H1 (cell line): ENCODE measurements around the gene MAPK14. TPM values are rescaled to one million over a fixed set of nuclear protein-coding genes. Genes with fewer than 3 reads are reported as not detected.

Experiments
- ASH2L ChIP-seq: fragments of 200-600, 300-600 bp; sonication (generic); IDR thresholded peaks from one replicate; pipeline ENCODE4 v1.7.1; 2017; ENCODE audit warnings: low read length
- BCL11A ChIP-seq, 2 experiments: IDR thresholded peaks; one replicate each; pipeline ENCODE4 v1.6.1; 2011; ENCODE audit warnings: low read depth in 2 of 2, low read length in 2 of 2, mild to moderate bottlenecking in 2 of 2
- CBX5 ChIP-seq: fragments of 300-800, 300-1000 bp; sonication (generic); IDR thresholded peaks from 2 replicates; pipeline ENCODE4 v1.7.1; 2016; ENCODE audit warnings: antibody characterized with exemption, low read length, low read depth
- GTF2F1 ChIP-seq: IDR thresholded peaks from 2 replicates; pipeline ENCODE4 v1.6.1; 2012; ENCODE audit warnings: low read depth, low read length, improper control_type of control experiment, borderline replicate concordance
- HDAC2 ChIP-seq, 2 experiments: fragments of 300-600 bp in 1 of 2; sonication (generic) in 1 of 2; IDR thresholded peaks; 2 replicates each; pipeline ENCODE4 v1.6.1; 2011 to 2012; ENCODE audit warnings: low read depth in 2 of 2, low read length in 2 of 2, mild to moderate bottlenecking in 2 of 2, moderate library complexity in 2 of 2, borderline replicate concordance in 1 of 2, inconsistent platforms in 1 of 2
- SP2 ChIP-seq: IDR thresholded peaks from 2 replicates; pipeline ENCODE4 v1.6.1; 2012; ENCODE audit warnings: mild to moderate bottlenecking, low read length, inconsistent platforms
- SUZ12 ChIP-seq: fragments of 200-600 bp; sonication (generic); IDR thresholded peaks from 2 replicates; pipeline ENCODE4 v1.6.1; 2012; ENCODE audit warnings: mild to moderate bottlenecking, inconsistent platforms, low read length, moderate library complexity, mixed read lengths
- TCF12 ChIP-seq: IDR thresholded peaks from 2 replicates; pipeline ENCODE4 v1.6.1; 2011; ENCODE audit warnings: low read depth, mild to moderate bottlenecking, low read length
- polyA plus RNA-seq, 7 experiments: library from polyadenylated mRNA; depleted of rRNA in 3 of 7; stranded (reverse) in 5 of 7; unstranded in 2 of 7; fragments of >200 nt in 5 of 7; fragments of 200-250 nt in 2 of 7; gene quantifications; 1 replicate in 5 of 7; 2 replicates in 1 of 7; 4 replicates in 1 of 7; pipeline versions ENCODE4 v1.2.1 to v1.2.3, GENCODE V29; 2011 to 2013; ENCODE audit warnings: missing spikeins in 2 of 7, mixed read lengths in 2 of 7
- total RNA-seq: library from RNA; stranded (reverse); fragmentation: NEBNext Ultra II Directional; extraction: Animal tissue kit (Norgen Biotek cat#: 25700); gene quantifications from 2 replicates; pipeline ENCODE4 v1.2.1, GENCODE V29; 2021
- TF ChIP-seq, protein P1 (sequence below): fragments of 300-600 bp; sonication (generic); IDR thresholded peaks from 2 replicates; pipeline ENCODE4 v1.7.1; 2012; ENCODE audit warnings: low read length, moderate library complexity, mild to moderate bottlenecking, inconsistent platforms; ENCODE audit not compliant: insufficient replicate concordance

MAPK14 gene
- total and polyA plus RNA-seq, 2 of the 8 experiments (the other 6 are each of a cell fraction or from before 2014, with no cell fraction given) = 18.1 to 39.3 TPM

DNA sequence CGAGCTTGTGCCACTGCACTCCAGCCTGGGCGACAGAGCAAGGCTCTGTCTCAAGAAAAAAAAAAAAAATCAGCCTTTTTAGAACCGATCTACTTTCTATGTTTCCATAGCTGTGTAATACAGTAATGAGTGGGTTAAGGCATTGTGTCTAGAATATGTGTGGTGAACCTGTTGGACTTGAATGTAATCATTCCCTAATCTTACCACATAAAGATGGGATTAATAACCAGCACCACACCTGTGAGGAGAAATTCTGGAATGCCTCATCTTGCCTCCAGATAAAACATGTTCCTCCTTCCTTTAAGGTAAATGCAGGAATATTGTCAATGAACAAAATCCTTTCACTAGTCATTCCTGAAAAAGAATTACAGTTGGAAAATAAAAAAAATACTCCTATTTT is 43.7 kb downstream of the MAPK14 start (continued):
- TF ChIP-seq, protein P1, sequence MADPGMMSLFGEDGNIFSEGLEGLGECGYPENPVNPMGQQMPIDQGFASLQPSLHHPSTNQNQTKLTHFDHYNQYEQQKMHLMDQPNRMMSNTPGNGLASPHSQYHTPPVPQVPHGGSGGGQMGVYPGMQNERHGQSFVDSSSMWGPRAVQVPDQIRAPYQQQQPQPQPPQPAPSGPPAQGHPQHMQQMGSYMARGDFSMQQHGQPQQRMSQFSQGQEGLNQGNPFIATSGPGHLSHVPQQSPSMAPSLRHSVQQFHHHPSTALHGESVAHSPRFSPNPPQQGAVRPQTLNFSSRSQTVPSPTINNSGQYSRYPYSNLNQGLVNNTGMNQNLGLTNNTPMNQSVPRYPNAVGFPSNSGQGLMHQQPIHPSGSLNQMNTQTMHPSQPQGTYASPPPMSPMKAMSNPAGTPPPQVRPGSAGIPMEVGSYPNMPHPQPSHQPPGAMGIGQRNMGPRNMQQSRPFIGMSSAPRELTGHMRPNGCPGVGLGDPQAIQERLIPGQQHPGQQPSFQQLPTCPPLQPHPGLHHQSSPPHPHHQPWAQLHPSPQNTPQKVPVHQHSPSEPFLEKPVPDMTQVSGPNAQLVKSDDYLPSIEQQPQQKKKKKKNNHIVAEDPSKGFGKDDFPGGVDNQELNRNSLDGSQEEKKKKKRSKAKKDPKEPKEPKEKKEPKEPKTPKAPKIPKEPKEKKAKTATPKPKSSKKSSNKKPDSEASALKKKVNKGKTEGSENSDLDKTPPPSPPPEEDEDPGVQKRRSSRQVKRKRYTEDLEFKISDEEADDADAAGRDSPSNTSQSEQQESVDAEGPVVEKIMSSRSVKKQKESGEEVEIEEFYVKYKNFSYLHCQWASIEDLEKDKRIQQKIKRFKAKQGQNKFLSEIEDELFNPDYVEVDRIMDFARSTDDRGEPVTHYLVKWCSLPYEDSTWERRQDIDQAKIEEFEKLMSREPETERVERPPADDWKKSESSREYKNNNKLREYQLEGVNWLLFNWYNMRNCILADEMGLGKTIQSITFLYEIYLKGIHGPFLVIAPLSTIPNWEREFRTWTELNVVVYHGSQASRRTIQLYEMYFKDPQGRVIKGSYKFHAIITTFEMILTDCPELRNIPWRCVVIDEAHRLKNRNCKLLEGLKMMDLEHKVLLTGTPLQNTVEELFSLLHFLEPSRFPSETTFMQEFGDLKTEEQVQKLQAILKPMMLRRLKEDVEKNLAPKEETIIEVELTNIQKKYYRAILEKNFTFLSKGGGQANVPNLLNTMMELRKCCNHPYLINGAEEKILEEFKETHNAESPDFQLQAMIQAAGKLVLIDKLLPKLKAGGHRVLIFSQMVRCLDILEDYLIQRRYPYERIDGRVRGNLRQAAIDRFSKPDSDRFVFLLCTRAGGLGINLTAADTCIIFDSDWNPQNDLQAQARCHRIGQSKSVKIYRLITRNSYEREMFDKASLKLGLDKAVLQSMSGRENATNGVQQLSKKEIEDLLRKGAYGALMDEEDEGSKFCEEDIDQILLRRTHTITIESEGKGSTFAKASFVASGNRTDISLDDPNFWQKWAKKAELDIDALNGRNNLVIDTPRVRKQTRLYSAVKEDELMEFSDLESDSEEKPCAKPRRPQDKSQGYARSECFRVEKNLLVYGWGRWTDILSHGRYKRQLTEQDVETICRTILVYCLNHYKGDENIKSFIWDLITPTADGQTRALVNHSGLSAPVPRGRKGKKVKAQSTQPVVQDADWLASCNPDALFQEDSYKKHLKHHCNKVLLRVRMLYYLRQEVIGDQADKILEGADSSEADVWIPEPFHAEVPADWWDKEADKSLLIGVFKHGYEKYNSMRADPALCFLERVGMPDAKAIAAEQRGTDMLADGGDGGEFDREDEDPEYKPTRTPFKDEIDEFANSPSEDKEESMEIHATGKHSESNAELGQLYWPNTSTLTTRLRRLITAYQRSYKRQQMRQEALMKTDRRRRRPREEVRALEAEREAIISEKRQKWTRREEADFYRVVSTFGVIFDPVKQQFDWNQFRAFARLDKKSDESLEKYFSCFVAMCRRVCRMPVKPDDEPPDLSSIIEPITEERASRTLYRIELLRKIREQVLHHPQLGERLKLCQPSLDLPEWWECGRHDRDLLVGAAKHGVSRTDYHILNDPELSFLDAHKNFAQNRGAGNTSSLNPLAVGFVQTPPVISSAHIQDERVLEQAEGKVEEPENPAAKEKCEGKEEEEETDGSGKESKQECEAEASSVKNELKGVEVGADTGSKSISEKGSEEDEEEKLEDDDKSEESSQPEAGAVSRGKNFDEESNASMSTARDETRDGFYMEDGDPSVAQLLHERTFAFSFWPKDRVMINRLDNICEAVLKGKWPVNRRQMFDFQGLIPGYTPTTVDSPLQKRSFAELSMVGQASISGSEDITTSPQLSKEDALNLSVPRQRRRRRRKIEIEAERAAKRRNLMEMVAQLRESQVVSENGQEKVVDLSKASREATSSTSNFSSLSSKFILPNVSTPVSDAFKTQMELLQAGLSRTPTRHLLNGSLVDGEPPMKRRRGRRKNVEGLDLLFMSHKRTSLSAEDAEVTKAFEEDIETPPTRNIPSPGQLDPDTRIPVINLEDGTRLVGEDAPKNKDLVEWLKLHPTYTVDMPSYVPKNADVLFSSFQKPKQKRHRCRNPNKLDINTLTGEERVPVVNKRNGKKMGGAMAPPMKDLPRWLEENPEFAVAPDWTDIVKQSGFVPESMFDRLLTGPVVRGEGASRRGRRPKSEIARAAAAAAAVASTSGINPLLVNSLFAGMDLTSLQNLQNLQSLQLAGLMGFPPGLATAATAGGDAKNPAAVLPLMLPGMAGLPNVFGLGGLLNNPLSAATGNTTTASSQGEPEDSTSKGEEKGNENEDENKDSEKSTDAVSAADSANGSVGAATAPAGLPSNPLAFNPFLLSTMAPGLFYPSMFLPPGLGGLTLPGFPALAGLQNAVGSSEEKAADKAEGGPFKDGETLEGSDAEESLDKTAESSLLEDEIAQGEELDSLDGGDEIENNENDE = no peak
- no peak for TF ChIP-seq BCL11A (IDR thresholded peaks at IDR 0.05; ENCODE audit: low read depth in 2 of 2, low read length in 2 of 2)
- no peak for TF ChIP-seq HDAC2 (IDR thresholded peaks at IDR 0.05; ENCODE audit: borderline replicate concordance in 1 of 2, low read depth in 2 of 2, low read length in 2 of 2)
- no peak for TF ChIP-seq TCF12
- no peak for TF ChIP-seq SUZ12
- TF ChIP-seq GTF2F1 = no peak
- no peak for TF ChIP-seq SP2
- no peak for TF ChIP-seq ASH2L
- TF ChIP-seq CBX5 = no peak
